Transverse colon (tissue), 4 donors: ENCODE results near the gene SLC22A31. TPM values are rescaled to one million over a fixed set of nuclear protein-coding genes. Genes with fewer than 3 reads are reported as not detected.

Source experiments
- DNase-seq: peaks from one replicate; pipeline ENCODE4 v3.0.0-alpha.2; 2019
- H3K27ac ChIP-seq, 4 donors: fragments of 200-600 bp; sonication (generic); 2 replicates each; pipeline ENCODE4 v1.5.1; 2016 to 2018; ENCODE audit warnings: inconsistent platforms in 4 of 4
- H3K27me3 ChIP-seq: fragments of 200-600 bp; sonication (generic); 2 replicates; pipeline ENCODE4 v1.5.1; 2017; ENCODE audit warnings: inconsistent platforms
- H3K36me3 ChIP-seq, 4 donors: fragments of 200-600 bp; sonication (generic); 2 replicates each; pipeline ENCODE4 v1.5.1; 2017 to 2019; ENCODE audit warnings: inconsistent platforms in 4 of 4
- H3K4me1 ChIP-seq, 4 donors: fragments of 200-600 bp; sonication (generic); 2 replicates each; pipeline ENCODE4 v1.5.1; 2017 to 2020; ENCODE audit warnings: inconsistent platforms in 4 of 4
- H3K4me3 ChIP-seq, 4 donors: fragments of 200-600 bp; sonication (generic); 1 replicate in 1 of 4; 2 replicates in 3 of 4; pipeline versions ENCODE4 v1.5.1 to v1.6.1; 2017 to 2019; ENCODE audit warnings: inconsistent platforms in 4 of 4
- H3K9me3 ChIP-seq, 2 donors: fragments of 200-600 bp; sonication (generic); 2 replicates each; pipeline ENCODE4 v1.5.1; 2017 to 2019; ENCODE audit warnings: inconsistent platforms in 2 of 2
- CTCF ChIP-seq, 5 experiments: fragments of 200-600 bp in 3 of 5; fragments of 450-650 bp in 2 of 5; sonication (generic) in 3 of 5; IDR thresholded peaks; 1 replicate in 2 of 5; 2 replicates in 3 of 5; pipeline ENCODE4 v1.5.1; 2016 to 2017; ENCODE audit warnings: antibody characterized with exemption in 5 of 5, inconsistent platforms in 3 of 5, mild to moderate bottlenecking in 2 of 5, moderate library complexity in 1 of 5
- EP300 ChIP-seq: sonication (generic); formaldehyde crosslinking; IDR thresholded peaks from one replicate; pipeline ENCODE4 v1.6.1; 2017; ENCODE audit warnings: antibody characterized with exemption, low read depth
- POLR2A ChIP-seq: fragments of 450-650 bp; IDR thresholded peaks from one replicate; pipeline ENCODE4 v1.6.1; 2016; ENCODE audit warnings: antibody characterized with exemption, mild to moderate bottlenecking, moderate library complexity
- POLR2AphosphoS5 ChIP-seq, 3 donors: sonication (generic); formaldehyde crosslinking; IDR thresholded peaks; one replicate each; pipeline ENCODE4 v1.6.1; 2016; ENCODE audit warnings: antibody characterized with exemption in 3 of 3
- WGBS, 2 donors: methylation state at CpG; one replicate each; pipeline ENCODE4 v1.1.5; 2018; ENCODE audit warnings: low coverage in 1 of 2; 5-methylcytosine and 5-hydroxymethylcytosine counted together
- in situ Hi-C, 4 donors: fragments of 200-750 bp; cut with MboI; loops; one replicate each; pipeline versions ENCODE4 v1.15.0 to v1.15.1; 2017; ENCODE audit warnings: low sequenced_read_pairs in 3 of 4, low pct_ligation_motif_present in 1 of 4, low pct_unique_long_range_greater_than_20kb in 1 of 4
- intact Hi-C: fragments of 100-400 bp; cut with DNase I; formaldehyde crosslinking; loops from one replicate; pipeline ENCODE4 v1.15.1; 2023; ENCODE audit warnings: low total_unique reads
- total RNA-seq, 4 donors: library from RNA; depleted of rRNA; stranded (reverse); fragments of >200 nt; gene quantifications; one replicate each; pipeline ENCODE4 v1.1.0, GENCODE V29; 2016

The SLC22A31 gene
- total RNA-seq, 4 donors from 2014 or later, result 1.3 TPM; not detected in 3

DNA sequence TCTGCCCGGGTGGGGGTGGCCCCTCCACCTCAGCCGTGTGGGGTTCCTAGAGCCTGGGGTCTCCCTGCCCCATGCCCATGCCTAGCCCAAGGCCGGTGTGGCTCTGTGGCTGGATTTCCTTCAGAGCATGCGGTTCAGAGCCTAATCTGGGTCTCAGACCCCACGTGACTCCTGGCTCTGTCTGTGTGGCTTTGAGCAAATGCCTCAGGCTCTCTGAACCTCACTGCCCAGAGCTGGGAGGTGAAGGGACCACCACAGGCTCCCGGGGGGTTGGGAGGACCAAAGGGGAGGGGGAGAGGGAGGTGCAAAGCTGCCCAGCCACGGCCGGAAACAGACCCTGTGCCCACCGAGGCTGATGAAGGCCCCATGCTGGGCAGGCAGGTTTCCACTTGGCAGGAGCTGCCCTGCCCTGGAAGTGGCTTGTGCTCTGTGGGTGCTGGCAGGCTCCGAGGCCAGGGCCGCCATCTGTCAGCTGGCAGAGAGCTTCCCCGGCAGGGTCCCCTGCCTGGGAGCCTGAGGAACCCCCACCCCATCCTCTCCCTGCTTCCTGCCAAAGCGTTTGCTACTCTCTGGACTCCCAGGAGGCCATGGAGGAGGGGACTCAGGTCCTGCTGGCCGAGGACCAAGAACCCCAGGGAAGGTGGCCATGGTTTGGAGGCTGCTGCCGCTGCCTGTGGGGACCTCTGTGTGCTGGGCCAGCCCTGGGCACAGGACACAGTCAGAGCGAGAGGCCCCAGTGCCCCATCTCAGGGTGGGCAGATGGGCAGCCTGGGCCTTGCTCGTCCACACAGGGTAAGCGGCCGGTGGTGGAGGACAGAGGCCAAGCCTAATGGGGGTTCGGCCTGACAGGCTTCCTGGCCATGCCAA lies 24.8 kb downstream of the SLC22A31 start:
- 33% methylated on average over 14 of the region's 20 CpGs; no CpG with 5 or more reads in 1 of the 2 donors for WGBS, 2 donors
- intact Hi-C loops, result no loop called here
- TF ChIP-seq CTCF (IDR thresholded peaks at IDR 0.05), result no peak
- no peak for TF ChIP-seq POLR2AphosphoS5 (IDR thresholded peaks at IDR 0.05)
- TF ChIP-seq POLR2A, result no peak
- no peak for TF ChIP-seq EP300
- Histone ChIP-seq H3K4me3 (no peak overlapping the region), H3K36me3 (no peaks in the 10 kb centered on the region), H3K4me1 (peaks cover 10 to 16% (median 11%) of the 10 kb centered on the region in 4 donors), H3K27me3 (peaks cover 69% of the 10 kb centered on the region), H3K27ac (no peak overlapping the region), H3K9me3 (no peaks in the 10 kb centered on the region)
- in situ Hi-C loops, result no loop called here
- DNase-seq, result no peak

GRCh38 chr16:89174877-89175276 lies 25.5 kb downstream of the SLC22A31 start:
- in situ Hi-C loops (loop anchor here in 2 of 4 donors (25.0 kb wide), 1 partner anchor 238 kb away; no protein-coding TSS in a partner anchor), intact Hi-C loops (no loop called here)
- Histone ChIP-seq H3K4me1 (peaks cover 10 to 17% (median 13%) of the 10 kb centered on the region in 4 donors), H3K27ac (no peak overlapping the region), H3K4me3 (no peak overlapping the region), H3K36me3 (no peaks in the 10 kb centered on the region), H3K9me3 (no peaks in the 10 kb centered on the region), H3K27me3 (peaks cover 75% of the 10 kb centered on the region)
- 47% methylated on average over 14 of the region's 14 CpGs; no CpG with 5 or more reads in 1 of the 2 donors for WGBS, 2 donors
- TF ChIP-seq POLR2AphosphoS5 (IDR thresholded peaks at IDR 0.05) (no peak), EP300 (no peak), POLR2A (no peak), CTCF (IDR thresholded peaks at IDR 0.05) (no peak)
- no peak for DNase-seq

DNA sequence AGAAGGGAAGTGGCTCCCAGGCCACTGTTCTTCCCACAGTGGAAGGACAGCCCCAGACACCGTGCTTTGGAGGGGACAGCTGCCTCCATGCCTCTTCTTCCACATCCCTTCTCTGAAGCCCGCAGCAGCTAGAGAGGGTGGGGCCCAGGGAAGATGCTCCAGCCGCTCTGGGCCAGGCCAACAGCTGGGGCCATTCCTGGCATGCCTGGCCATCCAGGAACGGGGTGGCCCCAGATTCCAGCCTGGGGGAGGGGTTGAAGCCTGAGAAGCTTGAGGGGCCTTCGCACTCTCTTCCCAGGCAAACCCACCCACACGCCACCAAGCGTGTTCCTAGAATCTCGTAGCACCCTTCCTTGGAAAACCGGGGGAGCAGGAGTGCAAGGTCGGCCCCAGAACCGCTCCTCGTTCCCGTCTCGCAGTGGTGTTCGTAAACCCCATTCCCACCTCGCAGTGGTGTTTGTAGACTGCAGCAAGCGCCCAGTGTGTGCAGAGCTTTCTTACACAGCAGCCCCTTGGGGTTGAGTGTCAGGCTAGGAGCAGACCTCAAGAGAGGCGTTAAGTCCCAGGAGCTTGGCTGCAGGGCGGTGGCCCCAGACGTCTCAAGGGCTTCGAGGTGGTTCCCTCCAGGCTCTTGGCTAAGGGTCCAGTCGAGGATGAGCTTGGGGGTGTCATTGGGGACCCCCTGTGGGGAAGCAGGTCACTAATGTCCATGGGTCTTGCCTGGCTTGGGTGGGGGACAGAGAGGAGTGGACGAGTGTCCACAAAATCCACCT lies 26.1 kb downstream of the SLC22A31 start:
- Histone ChIP-seq H3K4me1 (peaks cover 10 to 17% (median 13%) of the 10 kb centered on the region in 4 donors), H3K27ac (no peak overlapping the region), H3K27me3 (peaks cover 79% of the 10 kb centered on the region), H3K9me3 (no peaks in the 10 kb centered on the region), H3K36me3 (no peaks in the 10 kb centered on the region), H3K4me3 (no peak overlapping the region)
- no peak for TF ChIP-seq POLR2AphosphoS5 (IDR thresholded peaks at IDR 0.05)
- no peak for TF ChIP-seq EP300
- no peak for TF ChIP-seq CTCF (IDR thresholded peaks at IDR 0.05)
- no peak for TF ChIP-seq POLR2A
- in situ Hi-C loops (loop anchor here in 2 of 4 donors (25.0 kb wide), 1 partner anchor 237 kb away; no protein-coding TSS in a partner anchor), intact Hi-C loops (no loop called here)
- DNase-seq, result no peak
- 62% methylated on average over 22 of the region's 23 CpGs; no CpG with 5 or more reads in 1 of the 2 donors for WGBS, 2 donors
